Stimulated activated CD8-positive, alpha-beta memory T cell treated with anti-CD3 and anti-CD28 coated beads, Interleukin-7, amount 100 ng/mL, for 24 hours (primary cell): ENCODE measurements around the gene ADGRA3.

Experiments used
- DNase-seq: peaks from one replicate; pipeline ENCODE4 v3.0.0-alpha.2; 2020; ENCODE audit warnings: low read depth

Gene ADGRA3

GRCh38 chr4:22515888-22516541 lies at the start of gene ADGRA3:
Gene ADGRA3, minus strand, starts transcription at chr4:22516066. Its CDS starts 282 bp downstream, at chr4:22515784.
- DNase-seq: no peak

- DNase-seq: no peak
Observed at GRCh38 chr4:22556495-22556894, 40.6 kb upstream of the ADGRA3 start.

- no peak for DNase-seq
Observed at GRCh38 chr4:22554670-22555069, 38.8 kb upstream of the ADGRA3 start.

- DNase-seq: no peak
Observed at GRCh38 chr4:22553560-22553959, 37.7 kb upstream of the ADGRA3 start.

GRCh38 chr4:22552812-22553211 lies 36.9 kb upstream of the ADGRA3 start:
- no peak for DNase-seq

GRCh38 chr4:22551550-22551949 lies 35.7 kb upstream of the ADGRA3 start:
- no peak for DNase-seq

GRCh38 chr4:22546299-22546698 lies 30.4 kb upstream of the ADGRA3 start:
- no peak for DNase-seq

GRCh38 chr4:22539251-22539650 lies 23.4 kb upstream of the ADGRA3 start:
- DNase-seq: no peak

- DNase-seq: no peak
Observed at GRCh38 chr4:22537864-22538263, 22.0 kb upstream of the ADGRA3 start.

- DNase-seq: no peak
Observed at GRCh38 chr4:22534374-22534773, 18.5 kb upstream of the ADGRA3 start.

- no peak for DNase-seq
Observed at GRCh38 chr4:22532896-22533295, 17.0 kb upstream of the ADGRA3 start.

- no peak for DNase-seq
Observed at GRCh38 chr4:22532117-22532516, 16.3 kb upstream of the ADGRA3 start.

GRCh38 chr4:22531311-22532019 lies 15.6 kb upstream of the ADGRA3 start:
- DNase-seq: no peak

GRCh38 chr4:22524895-22525294 lies 9.0 kb upstream of the ADGRA3 start:
- no peak for DNase-seq

GRCh38 chr4:22522706-22523501 lies 7.0 kb upstream of the ADGRA3 start:
- DNase-seq: no peak

- no peak for DNase-seq
Observed at GRCh38 chr4:22522206-22522605, 6.3 kb upstream of the ADGRA3 start.

GRCh38 chr4:22521240-22521639 lies 5.4 kb upstream of the ADGRA3 start:
- DNase-seq: no peak

GRCh38 chr4:22515145-22515887 lies 550 bp downstream of the ADGRA3 start:
- no peak for DNase-seq

- no peak for DNase-seq
Observed at GRCh38 chr4:22514481-22514880, 1.4 kb downstream of the ADGRA3 start.

- DNase-seq: no peak
Observed at GRCh38 chr4:22514001-22514400, 1.9 kb downstream of the ADGRA3 start.

- no peak for DNase-seq
Observed at GRCh38 chr4:22512306-22512705, 3.6 kb downstream of the ADGRA3 start.

- no peak for DNase-seq
Observed at GRCh38 chr4:22510750-22511149, 5.1 kb downstream of the ADGRA3 start.
